HG02973 (cell line): Measurements from ENCODE around the gene NETO2.
"Not testable (repeated sequence)": the region's sequence is repeated elsewhere in the genome, so short reads cannot be mapped to it uniquely, and the experiment has no call there.

Experiments
- ATAC-seq: cut with Tn5 transposase; IDR thresholded peaks from one replicate; pipeline ENCODE4 v1.9.1; 2021; ENCODE audit warnings: moderate library complexity; ENCODE audit not compliant: unreplicated experiment

The NETO2 gene

DNA sequence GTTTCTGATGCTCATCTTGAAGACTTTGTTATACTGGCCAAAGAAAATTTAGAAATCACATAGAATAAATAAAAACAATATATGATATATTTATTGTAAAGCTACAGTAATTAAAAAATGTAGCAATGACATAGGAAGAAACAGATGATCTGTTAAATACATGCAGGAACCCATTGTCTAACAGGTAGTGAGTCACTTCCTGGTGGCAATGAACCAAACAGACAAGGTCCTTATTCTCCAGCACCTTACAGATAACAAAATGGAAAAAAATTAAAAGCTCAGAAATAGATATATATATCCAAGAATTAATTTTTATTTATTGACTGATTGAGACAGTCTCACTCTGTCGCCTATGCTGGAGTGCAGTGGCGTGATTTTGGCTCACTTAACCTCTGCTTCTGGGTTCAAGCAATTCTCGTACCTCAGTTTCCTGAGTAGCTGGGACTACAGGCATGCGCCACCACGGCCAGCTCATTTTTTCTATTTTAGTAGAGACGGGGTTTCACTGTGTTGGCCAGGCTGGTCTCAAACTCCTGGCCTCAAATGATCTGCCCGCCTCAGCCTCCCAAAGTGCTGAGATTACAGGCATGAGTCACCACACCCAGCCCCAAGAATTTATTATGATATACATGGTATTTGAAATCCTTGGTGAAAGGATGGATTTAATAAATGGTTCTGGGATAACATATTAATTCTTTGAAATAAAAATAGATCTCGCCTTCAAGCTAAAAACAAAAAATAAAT, 7.5 kb downstream of the NETO2 start:
- no peak for ATAC-seq

- ATAC-seq = no peak
Measured at GRCh38 chr16:47134550-47134949, 9.2 kb downstream of the NETO2 start.

- ATAC-seq = no peak
Measured at GRCh38 chr16:47132308-47132707, 11.4 kb downstream of the NETO2 start.

GRCh38 chr16:47129755-47130435, 13.8 kb downstream of the NETO2 start:
- ATAC-seq = no peak

- ATAC-seq = no peak
Measured at GRCh38 chr16:47127541-47127940, 16.2 kb downstream of the NETO2 start.

- no peak for ATAC-seq
Measured at GRCh38 chr16:47125757-47126156, 18.0 kb downstream of the NETO2 start.

- no peak for ATAC-seq
Measured at GRCh38 chr16:47113130-47113529, 30.6 kb downstream of the NETO2 start.

DNA sequence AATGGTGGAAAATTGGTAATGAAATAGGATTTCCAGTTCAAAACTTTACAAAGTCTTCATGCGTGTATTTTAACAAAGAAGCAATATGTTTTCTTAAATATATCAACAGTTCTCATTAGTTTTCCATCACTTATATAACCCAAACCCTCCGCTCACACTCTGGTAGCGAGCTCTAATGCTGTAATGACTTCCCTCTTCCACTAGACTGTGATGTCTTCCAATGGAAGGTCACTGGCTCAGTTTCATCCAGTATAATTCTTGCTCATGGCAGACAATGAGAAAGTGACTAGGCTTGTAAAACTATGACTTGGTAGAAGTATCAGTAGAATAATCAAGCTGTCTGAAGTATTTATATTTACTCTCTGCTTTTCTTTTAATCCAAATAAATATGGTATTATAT, 32.8 kb downstream of the NETO2 start:
- no peak for ATAC-seq

- ATAC-seq = no peak
Measured at GRCh38 chr16:47109361-47109760, 34.4 kb downstream of the NETO2 start.

GRCh38 chr16:47102921-47103320, 40.8 kb downstream of the NETO2 start:
- not testable (repeated sequence) for ATAC-seq

DNA sequence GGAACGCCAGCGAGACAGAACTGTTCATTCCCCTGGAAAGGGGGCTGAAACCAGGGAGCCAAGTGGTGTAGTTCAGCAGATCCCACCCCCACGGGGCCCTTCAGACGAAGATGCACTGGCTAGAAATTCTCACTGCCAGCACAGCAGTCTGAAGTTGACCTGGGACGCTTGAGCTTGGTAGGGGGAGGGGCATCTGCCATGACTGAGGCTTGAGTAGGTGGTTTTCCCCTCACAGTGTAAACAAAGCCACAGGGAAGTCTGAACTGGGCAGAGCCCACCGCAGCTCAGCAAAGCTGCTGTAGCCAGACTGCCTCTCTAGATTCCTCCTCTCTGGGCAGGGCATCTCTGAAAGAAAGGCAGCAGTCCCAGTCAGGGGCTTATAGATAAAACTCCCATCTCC, 46.6 kb downstream of the NETO2 start:
- not testable (repeated sequence) for ATAC-seq

GRCh38 chr16:47096297-47096696, 47.4 kb downstream of the NETO2 start:
- ATAC-seq = no peak

DNA sequence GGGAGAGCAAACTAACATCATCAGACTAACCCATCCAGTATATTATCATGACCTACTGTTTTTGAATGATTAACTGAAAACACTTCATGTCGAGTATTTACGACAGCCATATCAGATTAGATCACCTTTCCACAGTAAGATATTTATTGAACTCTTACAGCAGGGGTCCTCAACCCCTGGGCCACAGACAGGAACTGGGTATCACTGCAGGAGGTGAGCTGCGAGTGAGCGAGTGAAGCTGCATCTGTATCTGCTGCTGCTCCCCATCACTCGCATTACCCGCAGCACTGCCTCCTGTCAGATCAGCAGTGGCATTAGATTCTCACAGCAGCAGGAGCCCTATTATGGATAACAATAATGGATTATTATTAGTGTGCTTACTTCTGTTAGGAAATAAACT, 59.5 kb downstream of the NETO2 start:
- no peak for ATAC-seq

DNA sequence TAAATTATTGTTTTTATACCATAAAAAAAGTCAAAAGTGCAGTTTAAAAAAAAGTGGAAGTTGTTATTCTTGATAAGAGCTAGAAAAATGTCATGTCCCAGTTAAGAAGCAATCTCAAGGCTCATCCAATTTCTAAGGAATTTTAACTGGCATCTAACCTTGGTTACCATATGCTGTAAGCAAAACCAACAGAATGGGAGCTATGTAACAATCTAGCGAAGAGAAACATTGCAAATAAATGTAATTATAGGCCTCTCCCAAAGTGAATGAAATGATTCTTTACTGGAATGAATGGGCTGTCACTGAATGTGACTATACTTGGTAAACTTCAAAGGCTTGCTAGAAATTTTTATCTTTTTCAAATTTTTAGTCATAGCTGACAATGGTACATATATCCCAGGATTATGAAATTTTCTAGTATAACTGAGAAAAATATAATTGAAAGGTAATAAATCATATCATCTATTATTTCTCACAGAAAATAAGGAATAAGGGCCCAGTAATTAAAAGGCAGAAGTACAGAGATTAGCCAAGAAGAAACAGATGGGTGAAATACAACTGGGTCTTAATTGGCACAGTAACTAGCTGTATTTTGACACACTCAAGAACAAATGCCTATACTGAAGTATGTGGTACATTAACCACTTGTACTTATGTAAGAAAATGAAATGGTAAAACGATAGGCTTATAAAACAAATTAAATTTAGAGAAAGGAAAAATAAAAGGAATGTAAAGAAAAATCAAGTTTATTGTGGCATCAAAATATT, 61.5 kb downstream of the NETO2 start:
- no peak for ATAC-seq

DNA sequence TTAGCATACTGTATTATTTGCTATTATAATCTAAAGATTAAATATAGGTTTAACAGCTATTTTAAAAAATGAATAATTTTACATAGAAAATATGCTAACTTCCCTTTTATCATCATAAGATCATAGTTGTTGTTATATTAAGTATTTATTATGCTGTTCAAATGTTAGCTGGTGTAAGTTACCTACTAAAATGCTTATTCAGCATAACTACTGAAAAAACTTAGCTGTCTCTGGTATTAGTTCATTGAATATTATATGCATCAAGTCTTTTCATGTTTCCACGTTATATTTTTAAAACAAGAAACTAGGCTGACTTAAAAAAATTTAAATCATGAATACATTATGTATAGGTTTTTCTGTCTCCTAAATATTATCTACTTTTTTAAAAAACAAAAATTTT, 62.6 kb downstream of the NETO2 start:
- ATAC-seq = no peak

- no peak for ATAC-seq
Measured at GRCh38 chr16:47079860-47080259, 63.9 kb downstream of the NETO2 start.

DNA sequence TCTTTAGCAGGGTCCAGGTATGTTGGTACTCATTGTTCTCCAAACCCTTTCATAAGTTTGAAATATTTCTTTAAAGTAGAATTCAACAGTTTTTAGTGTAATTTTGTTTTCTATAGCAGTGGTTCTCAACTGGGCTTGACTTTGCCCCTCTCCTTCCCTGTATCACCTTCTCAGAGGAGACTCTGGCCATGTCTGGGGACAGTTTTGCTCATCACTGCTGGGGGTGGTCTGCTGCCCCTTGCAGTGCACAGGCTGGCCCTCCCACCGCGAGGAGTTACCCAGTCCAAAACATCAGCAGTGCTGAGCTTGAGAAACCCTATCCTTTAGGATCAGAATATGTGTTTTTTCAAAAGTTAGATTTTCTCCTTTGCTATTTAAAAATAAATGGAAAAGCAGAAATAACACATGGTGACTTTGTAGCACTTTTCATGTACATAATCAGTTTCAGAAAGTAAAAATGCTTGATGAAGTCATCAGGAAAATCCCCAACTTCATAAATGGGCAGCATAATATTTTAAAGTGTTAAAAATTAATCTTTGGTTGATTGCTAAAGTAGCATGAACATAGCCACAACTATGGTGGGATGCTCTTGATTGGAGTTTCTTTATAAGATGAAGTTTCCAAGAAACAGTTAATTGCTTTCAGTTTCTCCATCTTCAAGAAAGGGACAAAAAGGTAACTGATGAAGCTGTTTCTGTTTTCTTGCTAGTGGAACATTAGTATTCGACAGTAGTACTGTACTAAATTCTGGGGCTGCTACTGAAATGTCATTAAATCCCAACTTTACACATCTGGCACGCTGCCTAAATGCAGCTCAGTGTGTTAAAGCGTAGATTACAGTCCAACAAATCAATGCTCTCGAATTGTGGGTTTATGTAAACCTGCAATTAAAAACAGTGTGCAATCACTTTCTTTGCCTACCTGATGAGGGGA, 70.3 kb downstream of the NETO2 start:
- ATAC-seq = no peak

GRCh38 chr16:47072158-47072557, 71.6 kb downstream of the NETO2 start:
- no peak for ATAC-seq

DNA sequence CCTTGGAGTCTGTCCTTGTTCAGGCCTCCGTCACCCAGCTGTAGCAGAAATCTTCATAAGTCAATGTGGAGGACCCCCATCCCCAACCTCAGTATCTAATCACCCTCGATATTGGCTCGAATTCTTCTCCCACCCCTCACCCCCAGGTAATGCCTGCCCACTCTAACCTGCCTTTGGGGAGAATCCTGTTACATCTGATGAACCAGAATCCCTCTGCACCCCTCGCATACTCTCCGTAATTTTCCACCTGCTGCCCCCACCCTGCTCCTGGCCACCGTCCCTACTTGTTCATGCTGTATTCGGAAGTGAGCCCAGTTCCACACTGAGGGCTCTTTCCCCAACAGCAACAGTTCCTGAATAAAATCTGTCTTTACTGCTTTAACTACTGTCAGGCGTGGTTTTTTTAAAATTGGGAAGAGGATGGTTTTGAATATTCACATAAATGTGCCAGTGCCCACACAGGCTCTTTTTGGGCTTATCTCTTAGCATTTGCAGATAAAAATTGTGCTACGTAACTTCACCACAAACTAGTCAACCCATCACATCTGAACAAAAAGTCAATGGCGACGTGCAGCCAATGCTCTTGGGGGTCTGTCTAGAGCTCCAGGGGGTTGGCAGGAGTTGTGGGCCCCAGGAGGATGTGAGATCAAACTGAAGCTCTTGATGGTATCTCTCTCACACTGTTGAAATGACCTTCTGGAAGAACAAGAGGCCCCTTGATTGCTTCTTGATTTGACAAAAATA, 73.7 kb downstream of the NETO2 start:
- no peak for ATAC-seq

- ATAC-seq = no peak
Measured at GRCh38 chr16:47069313-47069712, 74.4 kb downstream of the NETO2 start.
